Breast epithelium (tissue), 4 donors: ENCODE measurements around the gene KCNIP1. TPM values are rescaled to one million over a fixed set of nuclear protein-coding genes. Genes with fewer than 3 reads are reported as not detected.
"Not testable (repeated sequence)": the region's sequence is repeated elsewhere in the genome, so short reads cannot be mapped to it uniquely, and the experiment has no call there.

Experiments used
- DNase-seq, 2 donors: peaks; one replicate each; pipeline ENCODE4 v3.0.0-alpha.2; 2019; ENCODE audit warnings: low spot score in 2 of 2
- H3K27ac ChIP-seq, 2 donors: fragments of 200-600 bp; sonication (generic) in 1 of 2; one replicate each; pipeline ENCODE4 v1.5.1; 2016 to 2019; ENCODE audit warnings: mild to moderate bottlenecking in 1 of 2
- H3K27me3 ChIP-seq, 2 donors: fragments of 200-600 bp; sonication (generic) in 1 of 2; one replicate each; pipeline versions ENCODE4 v1.5.1 to v1.6.0; 2017 to 2019; ENCODE audit warnings: control low read depth in 1 of 2, mild to moderate bottlenecking in 1 of 2
- H3K36me3 ChIP-seq: fragments of 200-600 bp; one replicate; pipeline ENCODE4 v1.5.1; 2019
- H3K4me1 ChIP-seq, 2 donors: fragments of 200-600 bp; sonication (generic); one replicate each; pipeline ENCODE4 v1.5.1; 2016 to 2019; ENCODE audit warnings: control low read depth in 1 of 2
- H3K4me3 ChIP-seq, 3 donors: fragments of 200-600 bp; sonication (generic); 1 replicate in 2 of 3; 2 replicates in 1 of 3; pipeline ENCODE4 v1.5.1; 2016 to 2019; ENCODE audit warnings: mild to moderate bottlenecking in 3 of 3, moderate library complexity in 2 of 3
- H3K9me3 ChIP-seq, 2 donors: fragments of 200-600 bp; sonication (generic) in 1 of 2; one replicate each; pipeline ENCODE4 v1.5.1; 2016 to 2019; ENCODE audit warnings: control low read depth in 1 of 2
- CTCF ChIP-seq, 3 donors: fragments of 450-650 bp; IDR thresholded peaks; one replicate each; pipeline ENCODE4 v1.5.1; 2016 to 2017; ENCODE audit warnings: antibody characterized with exemption in 3 of 3, mild to moderate bottlenecking in 3 of 3, moderate library complexity in 3 of 3
- POLR2A ChIP-seq: fragments of 450-650 bp; IDR thresholded peaks from one replicate; pipeline ENCODE4 v1.6.1; 2016; ENCODE audit warnings: antibody characterized with exemption, mild to moderate bottlenecking, moderate library complexity
- POLR2AphosphoS5 ChIP-seq, 3 donors: sonication (generic); formaldehyde crosslinking; IDR thresholded peaks; one replicate each; pipeline ENCODE4 v1.6.1; 2017; ENCODE audit warnings: antibody characterized with exemption in 3 of 3
- intact Hi-C: fragments of 100-400 bp; cut with DNase I; formaldehyde crosslinking; loops from one replicate; pipeline ENCODE4 v1.15.1; 2023; ENCODE audit warnings: low total_unique reads
- total RNA-seq, 3 donors: library from RNA; depleted of rRNA; stranded (reverse); fragments of >200 nt; gene quantifications; one replicate each; pipeline ENCODE4 v1.1.0, GENCODE V29; 2016

Gene KCNIP1
- total RNA-seq, 3 donors from 2014 or later: 1.0 to 1.6 TPM; not detected in 1

GRCh38 chr5:170757669-170758068 is 253.8 kb downstream of the KCNIP1 start:
- H3K36me3 ChIP-seq: no peaks in the 10 kb centered on the region
- H3K9me3 ChIP-seq: no peaks in the 10 kb centered on the region
- peak overlapping the region; percentile 65 to 84 for H3K27ac ChIP-seq
- no peak overlapping the region for H3K4me3 ChIP-seq
- intact Hi-C loops: loop anchor here (5.0 kb wide), 1 partner anchor 870 kb away; no protein-coding TSS in a partner anchor
- no peak for TF ChIP-seq POLR2AphosphoS5 (IDR thresholded peaks at IDR 0.05)
- no peak for TF ChIP-seq CTCF (IDR thresholded peaks at IDR 0.05)
- TF ChIP-seq POLR2A: no peak
- no peak for DNase-seq
- no peaks in the 10 kb centered on the region for H3K27me3 ChIP-seq
- peaks cover 0 to 7% of the 10 kb centered on the region in 2 donors for H3K4me1 ChIP-seq

- no peak overlapping the region for H3K4me3 ChIP-seq
- no peaks in the 10 kb centered on the region for H3K9me3 ChIP-seq
- H3K27ac ChIP-seq: no peak overlapping the region
- intact Hi-C loops: loop anchor here (5.0 kb wide), 1 partner anchor 871 kb away; no protein-coding TSS in a partner anchor
- no peaks in the 10 kb centered on the region for H3K27me3 ChIP-seq
- H3K4me1 ChIP-seq: peaks cover 0 to 5% of the 10 kb centered on the region in 2 donors
- no peaks in the 10 kb centered on the region for H3K36me3 ChIP-seq
- TF ChIP-seq CTCF (IDR thresholded peaks at IDR 0.05): no peak
- TF ChIP-seq POLR2AphosphoS5 (IDR thresholded peaks at IDR 0.05): no peak
- TF ChIP-seq POLR2A: no peak
- DNase-seq: no peak
Observed at GRCh38 chr5:170758481-170758880, 254.7 kb downstream of the KCNIP1 start.

GRCh38 chr5:170760113-170760512 is 256.3 kb downstream of the KCNIP1 start:
- no peak overlapping the region for H3K4me3 ChIP-seq
- no peak overlapping the region for H3K27ac ChIP-seq
- TF ChIP-seq CTCF (IDR thresholded peaks at IDR 0.05) (no peak), POLR2A (no peak), POLR2AphosphoS5 (IDR thresholded peaks at IDR 0.05) (no peak)
- no peaks in the 10 kb centered on the region for H3K36me3 ChIP-seq
- DNase-seq: no peak
- H3K27me3 ChIP-seq: no peaks in the 10 kb centered on the region
- no peaks in the 10 kb centered on the region for H3K9me3 ChIP-seq
- intact Hi-C loops: no loop called here
- H3K4me1 ChIP-seq: peaks cover 0 to 5% of the 10 kb centered on the region in 2 donors

- peaks cover 0 to 5% of the 10 kb centered on the region in 2 donors for H3K4me1 ChIP-seq
- intact Hi-C loops: no loop called here
- no peak for DNase-seq
- TF ChIP-seq CTCF (IDR thresholded peaks at IDR 0.05) (no peak), POLR2AphosphoS5 (IDR thresholded peaks at IDR 0.05) (no peak), POLR2A (no peak)
- H3K27me3 ChIP-seq: no peaks in the 10 kb centered on the region
- no peak overlapping the region for H3K27ac ChIP-seq
- no peaks in the 10 kb centered on the region for H3K36me3 ChIP-seq
- H3K4me3 ChIP-seq: no peak overlapping the region
- no peaks in the 10 kb centered on the region for H3K9me3 ChIP-seq
Observed at GRCh38 chr5:170761048-170761707, 257.4 kb downstream of the KCNIP1 start.

- no peak overlapping the region for H3K27ac ChIP-seq
- H3K4me1 ChIP-seq: peaks cover 0 to 5% of the 10 kb centered on the region in 2 donors
- no peaks in the 10 kb centered on the region for H3K36me3 ChIP-seq
- H3K4me3 ChIP-seq: no peak overlapping the region
- intact Hi-C loops: no loop called here
- H3K27me3 ChIP-seq: no peaks in the 10 kb centered on the region
- no peak for TF ChIP-seq POLR2A
- TF ChIP-seq POLR2AphosphoS5 (IDR thresholded peaks at IDR 0.05): no peak
- no peak for TF ChIP-seq CTCF (IDR thresholded peaks at IDR 0.05)
- no peaks in the 10 kb centered on the region for H3K9me3 ChIP-seq
- no peak for DNase-seq
Observed at GRCh38 chr5:170761708-170762066, 257.9 kb downstream of the KCNIP1 start.

- DNase-seq, H3K9me3 ChIP-seq, H3K27ac ChIP-seq, H3K4me1 ChIP-seq, H3K27me3 ChIP-seq, H3K4me3 ChIP-seq, H3K36me3 ChIP-seq, intact Hi-C loops: not testable (repeated sequence)
Observed at GRCh38 chr5:170762298-170762697, 258.5 kb downstream of the KCNIP1 start.

GRCh38 chr5:170765868-170766267 is 262.0 kb downstream of the KCNIP1 start:
- H3K4me1 ChIP-seq, DNase-seq, H3K9me3 ChIP-seq, H3K36me3 ChIP-seq, H3K4me3 ChIP-seq, intact Hi-C loops, H3K27me3 ChIP-seq, H3K27ac ChIP-seq: not testable (repeated sequence)
